ENCODE results near the gene THAP4.

GRCh38 chr2:241676665-241677064 lies 39.7 kb upstream of the THAP4 start:
- TF ChIP-seq POLR2A (IDR thresholded peaks at IDR 0.05; ENCODE audit: extremely low read depth, insufficient read length) (peak; percentile 11), CTCF (IDR thresholded peaks at IDR 0.05; ENCODE audit: low read depth, low read length) (no peak)

Measured in NB4 (cell line).